ENCODE measurements around the gene ZFP91. TPM values are rescaled to one million over a fixed set of nuclear protein-coding genes. Genes with fewer than 3 reads are reported as not detected.

ZFP91 gene, protein sequence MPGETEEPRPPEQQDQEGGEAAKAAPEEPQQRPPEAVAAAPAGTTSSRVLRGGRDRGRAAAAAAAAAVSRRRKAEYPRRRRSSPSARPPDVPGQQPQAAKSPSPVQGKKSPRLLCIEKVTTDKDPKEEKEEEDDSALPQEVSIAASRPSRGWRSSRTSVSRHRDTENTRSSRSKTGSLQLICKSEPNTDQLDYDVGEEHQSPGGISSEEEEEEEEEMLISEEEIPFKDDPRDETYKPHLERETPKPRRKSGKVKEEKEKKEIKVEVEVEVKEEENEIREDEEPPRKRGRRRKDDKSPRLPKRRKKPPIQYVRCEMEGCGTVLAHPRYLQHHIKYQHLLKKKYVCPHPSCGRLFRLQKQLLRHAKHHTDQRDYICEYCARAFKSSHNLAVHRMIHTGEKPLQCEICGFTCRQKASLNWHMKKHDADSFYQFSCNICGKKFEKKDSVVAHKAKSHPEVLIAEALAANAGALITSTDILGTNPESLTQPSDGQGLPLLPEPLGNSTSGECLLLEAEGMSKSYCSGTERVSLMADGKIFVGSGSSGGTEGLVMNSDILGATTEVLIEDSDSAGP
- total RNA-seq (2022) = 72.9 and 86.2 TPM in 2 replicates
- Bru-seq, nascent RNA = percentile 97 among the genes with signal in this experiment
- BruChase-seq, experiment 1, labeled RNA remaining after a 6-hour chase = percentile 100 among the genes with signal in this experiment
- percentile 100 among the genes with signal in this experiment for BruChase-seq, experiment 2, labeled RNA remaining after a 2-hour chase
- long read RNA-seq, full-length matches to known transcripts = 54 of 71 reads
- long read RNA-seq, partial matches to known transcripts = 8 of 71 reads
- long read RNA-seq, other reads (novel, unspliced or antisense) = 9 of 71 reads

DNA sequence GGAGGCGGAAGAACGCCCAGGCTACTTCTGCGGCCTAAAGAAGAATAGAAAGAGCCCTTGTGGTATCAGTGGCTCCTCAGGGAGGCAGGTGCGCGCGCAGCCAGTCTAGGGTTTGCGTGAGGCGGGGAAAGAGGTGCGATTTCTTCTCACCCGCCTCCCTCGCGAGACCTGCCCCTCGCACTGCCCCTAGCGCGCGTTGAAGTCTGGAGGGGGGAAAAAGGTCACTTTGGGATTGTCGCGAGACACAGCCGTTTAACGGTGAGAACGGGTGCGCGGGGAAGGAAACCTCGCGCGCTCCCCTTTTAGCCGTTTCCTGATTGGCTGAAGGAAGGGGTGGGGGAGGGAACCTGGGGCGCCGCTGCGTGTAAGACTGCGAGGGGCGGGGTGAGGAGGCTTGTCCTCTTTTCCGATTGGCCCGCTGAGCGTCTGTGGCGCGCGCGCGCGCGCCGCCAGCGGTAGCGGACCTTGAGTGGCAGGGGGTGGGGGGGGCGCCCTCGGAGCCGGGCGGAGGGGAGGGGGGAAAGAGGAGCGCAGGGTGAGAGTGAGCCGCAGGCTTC lies at the start of gene ZFP91:
Gene ZFP91, plus strand, starts transcription at position 429 of the 557 bp plus-strand sequence. CDS start 219 bp downstream, outside the sequence.
- H3K9me3 Mint-ChIP-seq (ENCODE audit: unreplicated experiment) = no peaks in the 10 kb centered on the region
- no peaks in the 10 kb centered on the region for H3K27me3 Mint-ChIP-seq (ENCODE audit: insufficient read depth, unreplicated experiment)
- H3K36me3 Mint-ChIP-seq (ENCODE audit: insufficient read depth, unreplicated experiment) = peaks cover 5% of the 10 kb centered on the region
- ChIA-PET CTCF (interaction anchor here (0.6 to 3.4 kb wide), 7 partner anchors 14 to 99 kb away, joined by 3 to 41 read pairs (median 5); no protein-coding TSS in a partner anchor), POLR2A (interaction anchor here (0.7 to 6.4 kb wide), 13 partner anchors 9 to 1037 kb away, joined by 3 to 89 read pairs (median 5); partner anchors contain the start of genes DTX4 and FAM111A)
- H3K4me3 Mint-ChIP-seq (ENCODE audit: unreplicated experiment) = peak within 1 kb of the TSS; percentile 100
- H3K27ac Mint-ChIP-seq (ENCODE audit: low read depth, unreplicated experiment) = peak within 1 kb of the TSS; percentile 100
- BruUV-seq (replicated peaks) = no TSS peak
- peaks cover 32% of the 10 kb centered on the region for H3K4me1 Mint-ChIP-seq (ENCODE audit: insufficient read depth, unreplicated experiment)
- TF ChIP-seq CTCF (IDR thresholded peaks at IDR 0.05; ENCODE audit: unreplicated experiment) = no peak
- DNase-seq (ENCODE audit: unreplicated experiment) = peak; percentile 98
- intact Hi-C loops (cut with micrococcal nuclease) = loop anchor here (1.0 to 5.0 kb wide), 6 partner anchors 48 to 1039 kb away; partner anchors contain the start of genes FAM111A and OSBP

DNA sequence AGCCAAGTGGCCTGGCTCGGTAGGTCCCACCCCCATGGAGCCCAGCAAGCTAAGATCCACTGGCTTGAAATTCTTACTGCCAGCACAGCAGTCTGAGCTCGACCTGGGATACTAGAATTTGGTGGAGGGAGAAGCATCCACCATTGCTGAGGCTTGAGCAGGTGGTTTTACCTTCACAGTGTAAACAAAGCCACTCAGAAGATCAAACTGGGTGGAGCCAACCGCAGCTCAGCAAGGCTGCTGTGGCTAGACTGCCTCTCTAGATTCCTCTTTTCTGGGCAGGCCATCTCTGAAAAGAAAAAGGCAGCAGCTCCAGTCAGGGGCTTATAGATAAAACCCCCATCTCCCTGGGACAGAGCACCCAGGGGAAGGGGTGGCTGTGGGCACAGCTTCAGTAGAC lies 48.6 kb upstream of the ZFP91 start:
- intact Hi-C loops (cut with micrococcal nuclease) = no loop called here
- no peaks in the 10 kb centered on the region for H3K27me3 Mint-ChIP-seq (ENCODE audit: insufficient read depth, unreplicated experiment)
- H3K36me3 Mint-ChIP-seq (ENCODE audit: insufficient read depth, unreplicated experiment) = peaks cover 17% of the 10 kb centered on the region
- no peak overlapping the region for H3K4me3 Mint-ChIP-seq (ENCODE audit: unreplicated experiment)
- H3K27ac Mint-ChIP-seq (ENCODE audit: low read depth, unreplicated experiment) = no peak overlapping the region
- no TSS peak for BruUV-seq (replicated peaks)
- no peak for DNase-seq (ENCODE audit: unreplicated experiment)
- CTCF ChIA-PET = no interaction called here
- H3K4me1 Mint-ChIP-seq (ENCODE audit: insufficient read depth, unreplicated experiment) = no peaks in the 10 kb centered on the region
- TF ChIP-seq CTCF (IDR thresholded peaks at IDR 0.05; ENCODE audit: unreplicated experiment) = no peak
- no peaks in the 10 kb centered on the region for H3K9me3 Mint-ChIP-seq (ENCODE audit: unreplicated experiment)
- POLR2A ChIA-PET = interaction anchor here (1.0 kb wide), 1 partner anchor 19 kb away, joined by 3 read pairs; no protein-coding TSS in a partner anchor

GRCh38 chr11:58531865-58532341 lies 47.0 kb upstream of the ZFP91 start:
- no peaks in the 10 kb centered on the region for H3K9me3 Mint-ChIP-seq (ENCODE audit: unreplicated experiment)
- H3K4me3 Mint-ChIP-seq (ENCODE audit: unreplicated experiment) = no peak overlapping the region
- BruUV-seq (replicated peaks) = no TSS peak
- ChIA-PET POLR2A (interaction anchor here (0.7 kb wide), 1 partner anchor 106 kb away, joined by 4 read pairs; no protein-coding TSS in a partner anchor), CTCF (interaction anchor here (0.6 to 4.4 kb wide), 3 partner anchors 7 to 1572 kb away, joined by 4 to 18 read pairs (median 4); no protein-coding TSS in a partner anchor)
- intact Hi-C loops (cut with micrococcal nuclease) = no loop called here
- no peak overlapping the region for H3K27ac Mint-ChIP-seq (ENCODE audit: low read depth, unreplicated experiment)
- H3K4me1 Mint-ChIP-seq (ENCODE audit: insufficient read depth, unreplicated experiment) = no peaks in the 10 kb centered on the region
- DNase-seq (ENCODE audit: unreplicated experiment) = no peak
- H3K27me3 Mint-ChIP-seq (ENCODE audit: insufficient read depth, unreplicated experiment) = no peaks in the 10 kb centered on the region
- TF ChIP-seq CTCF (IDR thresholded peaks at IDR 0.05; ENCODE audit: unreplicated experiment) = no peak
- peaks cover 16% of the 10 kb centered on the region for H3K36me3 Mint-ChIP-seq (ENCODE audit: insufficient read depth, unreplicated experiment)
